ENCODE results near the gene PDZRN4.
"Not testable (repeated sequence)": the region's sequence is repeated elsewhere in the genome, so short reads cannot be mapped to it uniquely, and the experiment has no call there.

The PDZRN4 gene

GRCh38 chr12:41536813-41537490 is 348.8 kb downstream of the PDZRN4 start:
- no peak overlapping the region for H3K4me3 ChIP-seq (ENCODE audit: low read length)
- no peak overlapping the region for H4K8ac ChIP-seq (ENCODE audit: low read depth, low read length)
- H2BK5ac ChIP-seq (ENCODE audit: low read length) = no peak overlapping the region
- H3K4ac ChIP-seq (ENCODE audit: low read depth, low read length) = no peak overlapping the region
- H2AK5ac ChIP-seq (ENCODE audit: low read length) = no peak overlapping the region
- no peaks in the 10 kb centered on the region for H3K27me3 ChIP-seq (ENCODE audit: insufficient read depth, low read length, poor library complexity)
- H3K27ac ChIP-seq (ENCODE audit: low read depth, low read length) = no peak overlapping the region
- H2BK15ac ChIP-seq (replicated peaks; ENCODE audit: low read depth) = no peak overlapping the region
- WGBS (ENCODE audit: extremely low coverage, insufficient coverage, low lambda C conversion rate) = no CpG with 5 or more reads among the region's 4 CpGs
- H3K56ac ChIP-seq (ENCODE audit: low read length) = no peak overlapping the region
- H3K4me2 ChIP-seq (ENCODE audit: low read length) = no peak overlapping the region
- H3K23ac ChIP-seq (ENCODE audit: low read length) = no peak overlapping the region
- H3K9ac ChIP-seq (ENCODE audit: low read length) = no peak overlapping the region
- H3K4me1 ChIP-seq (ENCODE audit: control insufficient read depth, low read depth, low read length) = no peaks in the 10 kb centered on the region
- no peak for DNase-seq
- no peak overlapping the region for H3K18ac ChIP-seq (ENCODE audit: low read length)
- H2BK120ac ChIP-seq (ENCODE audit: low read depth, low read length) = no peak overlapping the region
- no peak overlapping the region for H4K5ac ChIP-seq (ENCODE audit: low read length)
- no peaks in the 10 kb centered on the region for H3K36me3 ChIP-seq (ENCODE audit: control insufficient read depth, insufficient read depth, low read length)
- H3K79me1 ChIP-seq (ENCODE audit: low read length) = no peaks in the 10 kb centered on the region
- H3K79me2 ChIP-seq (ENCODE audit: control insufficient read depth, insufficient read depth, low read length) = no peaks in the 10 kb centered on the region

GRCh38 chr12:41537522-41537921 is 349.4 kb downstream of the PDZRN4 start:
- no peaks in the 10 kb centered on the region for H3K79me1 ChIP-seq (ENCODE audit: low read length)
- no peak overlapping the region for H3K56ac ChIP-seq (ENCODE audit: low read length)
- H3K36me3 ChIP-seq (ENCODE audit: control insufficient read depth, insufficient read depth, low read length) = no peaks in the 10 kb centered on the region
- no peaks in the 10 kb centered on the region for H3K79me2 ChIP-seq (ENCODE audit: control insufficient read depth, insufficient read depth, low read length)
- no peak overlapping the region for H3K23ac ChIP-seq (ENCODE audit: low read length)
- H3K27ac ChIP-seq (ENCODE audit: low read depth, low read length) = no peak overlapping the region
- DNase-seq = peak; percentile 14
- H3K27me3 ChIP-seq (ENCODE audit: insufficient read depth, low read length, poor library complexity) = no peaks in the 10 kb centered on the region
- no peak overlapping the region for H4K8ac ChIP-seq (ENCODE audit: low read depth, low read length)
- H2BK15ac ChIP-seq (replicated peaks; ENCODE audit: low read depth) = no peak overlapping the region
- no peak overlapping the region for H2BK5ac ChIP-seq (ENCODE audit: low read length)
- H3K9ac ChIP-seq (ENCODE audit: low read length) = no peak overlapping the region
- no peak overlapping the region for H4K5ac ChIP-seq (ENCODE audit: low read length)
- no peaks in the 10 kb centered on the region for H3K4me1 ChIP-seq (ENCODE audit: control insufficient read depth, low read depth, low read length)
- H3K4me3 ChIP-seq (ENCODE audit: low read length) = no peak overlapping the region
- no peak overlapping the region for H2AK5ac ChIP-seq (ENCODE audit: low read length)
- no peak overlapping the region for H2BK120ac ChIP-seq (ENCODE audit: low read depth, low read length)
- no peak overlapping the region for H3K18ac ChIP-seq (ENCODE audit: low read length)
- no peak overlapping the region for H3K4ac ChIP-seq (ENCODE audit: low read depth, low read length)
- no peak overlapping the region for H3K4me2 ChIP-seq (ENCODE audit: low read length)
- whole genome bisulfite sequencing (ENCODE audit: extremely low coverage, insufficient coverage, low lambda C conversion rate) = no CpG with 5 or more reads among the region's 1 CpG

- no peak for DNase-seq
- H2BK5ac ChIP-seq (ENCODE audit: low read length) = no peak overlapping the region
- H3K18ac ChIP-seq (ENCODE audit: low read length) = no peak overlapping the region
- H3K27ac ChIP-seq (ENCODE audit: low read depth, low read length) = no peak overlapping the region
- no peak overlapping the region for H3K4ac ChIP-seq (ENCODE audit: low read depth, low read length)
- H2AK5ac ChIP-seq (ENCODE audit: low read length) = no peak overlapping the region
- no peak overlapping the region for H3K23ac ChIP-seq (ENCODE audit: low read length)
- H4K8ac ChIP-seq (ENCODE audit: low read depth, low read length) = no peak overlapping the region
- no peak overlapping the region for H3K4me3 ChIP-seq (ENCODE audit: low read length)
- H2BK120ac ChIP-seq (ENCODE audit: low read depth, low read length) = no peak overlapping the region
- H3K79me1 ChIP-seq (ENCODE audit: low read length) = no peaks in the 10 kb centered on the region
- no peaks in the 10 kb centered on the region for H3K36me3 ChIP-seq (ENCODE audit: control insufficient read depth, insufficient read depth, low read length)
- no peaks in the 10 kb centered on the region for H3K79me2 ChIP-seq (ENCODE audit: control insufficient read depth, insufficient read depth, low read length)
- no peak overlapping the region for H4K5ac ChIP-seq (ENCODE audit: low read length)
- WGBS (ENCODE audit: extremely low coverage, insufficient coverage, low lambda C conversion rate) = no CpG with 5 or more reads among the region's 6 CpGs
- H2BK15ac ChIP-seq (replicated peaks; ENCODE audit: low read depth) = no peak overlapping the region
- H3K56ac ChIP-seq (ENCODE audit: low read length) = no peak overlapping the region
- H3K9ac ChIP-seq (ENCODE audit: low read length) = no peak overlapping the region
- H3K4me1 ChIP-seq (ENCODE audit: control insufficient read depth, low read depth, low read length) = no peaks in the 10 kb centered on the region
- H3K4me2 ChIP-seq (ENCODE audit: low read length) = no peak overlapping the region
- H3K27me3 ChIP-seq (ENCODE audit: insufficient read depth, low read length, poor library complexity) = no peaks in the 10 kb centered on the region
Observed at GRCh38 chr12:41545761-41546160, 357.6 kb downstream of the PDZRN4 start.

GRCh38 chr12:41547071-41547470 is 359.0 kb downstream of the PDZRN4 start:
- not testable (repeated sequence) for H3K27me3 ChIP-seq (ENCODE audit: insufficient read depth, low read length, poor library complexity); H3K4me2 ChIP-seq (ENCODE audit: low read length); H3K27ac ChIP-seq (ENCODE audit: low read depth, low read length); H3K56ac ChIP-seq (ENCODE audit: low read length); H2BK5ac ChIP-seq (ENCODE audit: low read length); H3K79me1 ChIP-seq (ENCODE audit: low read length); H3K36me3 ChIP-seq (ENCODE audit: control insufficient read depth, insufficient read depth, low read length); H2BK120ac ChIP-seq (ENCODE audit: low read depth, low read length); H3K4ac ChIP-seq (ENCODE audit: low read depth, low read length); H4K5ac ChIP-seq (ENCODE audit: low read length); H3K9ac ChIP-seq (ENCODE audit: low read length); H3K4me1 ChIP-seq (ENCODE audit: control insufficient read depth, low read depth, low read length); H3K4me3 ChIP-seq (ENCODE audit: low read length); H3K18ac ChIP-seq (ENCODE audit: low read length); H2AK5ac ChIP-seq (ENCODE audit: low read length); H4K8ac ChIP-seq (ENCODE audit: low read depth, low read length); H2BK15ac ChIP-seq (replicated peaks; ENCODE audit: low read depth); H3K79me2 ChIP-seq (ENCODE audit: control insufficient read depth, insufficient read depth, low read length); DNase-seq; H3K23ac ChIP-seq (ENCODE audit: low read length)
- no CpG with 5 or more reads among the region's 1 CpG for WGBS (ENCODE audit: extremely low coverage, insufficient coverage, low lambda C conversion rate)

- Histone ChIP-seq H3K27ac (ENCODE audit: low read depth, low read length) (no peak overlapping the region), H3K27me3 (ENCODE audit: insufficient read depth, low read length, poor library complexity) (no peaks in the 10 kb centered on the region), H2BK15ac (replicated peaks; ENCODE audit: low read depth) (no peak overlapping the region), H3K79me1 (ENCODE audit: low read length) (no peaks in the 10 kb centered on the region), H3K4me1 (ENCODE audit: control insufficient read depth, low read depth, low read length) (no peaks in the 10 kb centered on the region), H3K79me2 (ENCODE audit: control insufficient read depth, insufficient read depth, low read length) (no peaks in the 10 kb centered on the region), H3K18ac (ENCODE audit: low read length) (no peak overlapping the region), H3K4me3 (ENCODE audit: low read length) (no peak overlapping the region), H2BK120ac (ENCODE audit: low read depth, low read length) (no peak overlapping the region), H3K4ac (ENCODE audit: low read depth, low read length) (no peak overlapping the region), H4K5ac (ENCODE audit: low read length) (no peak overlapping the region), H2BK5ac (ENCODE audit: low read length) (no peak overlapping the region), H4K8ac (ENCODE audit: low read depth, low read length) (no peak overlapping the region), H3K56ac (ENCODE audit: low read length) (no peak overlapping the region), H3K4me2 (ENCODE audit: low read length) (no peak overlapping the region), H3K36me3 (ENCODE audit: control insufficient read depth, insufficient read depth, low read length) (no peaks in the 10 kb centered on the region), H3K23ac (ENCODE audit: low read length) (no peak overlapping the region), H2AK5ac (ENCODE audit: low read length) (no peak overlapping the region), H3K9ac (ENCODE audit: low read length) (no peak overlapping the region)
- no CpG with 5 or more reads among the region's 4 CpGs for WGBS (ENCODE audit: extremely low coverage, insufficient coverage, low lambda C conversion rate)
- DNase-seq = no peak
Observed at GRCh38 chr12:41548926-41549325, 360.8 kb downstream of the PDZRN4 start.

GRCh38 chr12:41552588-41552987 is 364.5 kb downstream of the PDZRN4 start:
- Histone ChIP-seq H3K4ac (ENCODE audit: low read depth, low read length) (no peak overlapping the region), H3K4me1 (ENCODE audit: control insufficient read depth, low read depth, low read length) (peaks cover 2% of the 10 kb centered on the region), H3K4me3 (ENCODE audit: low read length) (no peak overlapping the region), H2AK5ac (ENCODE audit: low read length) (no peak overlapping the region), H3K56ac (ENCODE audit: low read length) (no peak overlapping the region), H3K36me3 (ENCODE audit: control insufficient read depth, insufficient read depth, low read length) (no peaks in the 10 kb centered on the region), H3K18ac (ENCODE audit: low read length) (no peak overlapping the region), H3K79me1 (ENCODE audit: low read length) (no peaks in the 10 kb centered on the region), H4K8ac (ENCODE audit: low read depth, low read length) (no peak overlapping the region), H3K4me2 (ENCODE audit: low read length) (no peak overlapping the region), H2BK15ac (replicated peaks; ENCODE audit: low read depth) (no peak overlapping the region), H3K23ac (ENCODE audit: low read length) (no peak overlapping the region), H2BK5ac (ENCODE audit: low read length) (no peak overlapping the region), H3K27me3 (ENCODE audit: insufficient read depth, low read length, poor library complexity) (no peaks in the 10 kb centered on the region), H3K27ac (ENCODE audit: low read depth, low read length) (no peak overlapping the region), H2BK120ac (ENCODE audit: low read depth, low read length) (no peak overlapping the region), H4K5ac (ENCODE audit: low read length) (no peak overlapping the region), H3K79me2 (ENCODE audit: control insufficient read depth, insufficient read depth, low read length) (no peaks in the 10 kb centered on the region), H3K9ac (ENCODE audit: low read length) (no peak overlapping the region)
- DNase-seq = no peak
- WGBS (ENCODE audit: extremely low coverage, insufficient coverage, low lambda C conversion rate) = no CpG with 5 or more reads among the region's 9 CpGs

Measured in mesendoderm (in vitro differentiated cells).